Endometrial microvascular endothelial cells (primary cell): ENCODE results near the gene NR2E1. TPM values are rescaled to one million over a fixed set of nuclear protein-coding genes. Genes with fewer than 3 reads are reported as not detected.

Experiments used
- in situ Hi-C: cut with HindIII; loops from 2 replicates; pipeline ENCODE4 v1.10.0; 2017; ENCODE audit warnings: low sequenced_read_pairs, low pct_unique_long_range_greater_than_20kb; ENCODE audit errors: inconsistent ontology term
- total RNA-seq: library from RNA; depleted of rRNA; stranded (reverse); fragments of >200 nt; gene quantifications from one replicate; pipeline ENCODE4 v1.2.3, GENCODE V29; 2015; ENCODE audit errors: inconsistent ontology term

The NR2E1 gene
- not detected for total RNA-seq

- in situ Hi-C loops = no loop called here
Measured at GRCh38 chr6:108165714-108166663, at the start of gene NR2E1. Gene NR2E1 (plus strand): TSS chr6:108166022. CDS start chr6:108166766, 744 bp downstream.

GRCh38 chr6:108116546-108117426 is 49.0 kb upstream of the NR2E1 start:
- in situ Hi-C loops = no loop called here

- in situ Hi-C loops = no loop called here
Measured at GRCh38 chr6:108117427-108118358, 48.1 kb upstream of the NR2E1 start.

- in situ Hi-C loops = no loop called here
Measured at GRCh38 chr6:108118359-108118724, 47.5 kb upstream of the NR2E1 start.

GRCh38 chr6:108118810-108119768 is 46.7 kb upstream of the NR2E1 start:
- in situ Hi-C loops = no loop called here

GRCh38 chr6:108119769-108120141 is 46.1 kb upstream of the NR2E1 start:
- in situ Hi-C loops = no loop called here

- in situ Hi-C loops = no loop called here
Measured at GRCh38 chr6:108120311-108120710, 45.5 kb upstream of the NR2E1 start.

GRCh38 chr6:108121612-108122011 is 44.2 kb upstream of the NR2E1 start:
- in situ Hi-C loops = no loop called here

- in situ Hi-C loops = no loop called here
Measured at GRCh38 chr6:108123481-108123929, 42.3 kb upstream of the NR2E1 start.

- in situ Hi-C loops = no loop called here
Measured at GRCh38 chr6:108123946-108124345, 41.9 kb upstream of the NR2E1 start.

- in situ Hi-C loops = no loop called here
Measured at GRCh38 chr6:108127056-108127455, 38.8 kb upstream of the NR2E1 start.

- in situ Hi-C loops = no loop called here
Measured at GRCh38 chr6:108127826-108128225, 38.0 kb upstream of the NR2E1 start.

- in situ Hi-C loops = no loop called here
Measured at GRCh38 chr6:108130262-108130661, 35.6 kb upstream of the NR2E1 start.

GRCh38 chr6:108132863-108133262 is 33.0 kb upstream of the NR2E1 start:
- in situ Hi-C loops = no loop called here

- in situ Hi-C loops = no loop called here
Measured at GRCh38 chr6:108133594-108134179, 32.1 kb upstream of the NR2E1 start.

- in situ Hi-C loops = no loop called here
Measured at GRCh38 chr6:108134213-108134970, 31.4 kb upstream of the NR2E1 start.

- in situ Hi-C loops = no loop called here
Measured at GRCh38 chr6:108142240-108142639, 23.6 kb upstream of the NR2E1 start.
